IMR-90 (cell line): Measurements from ENCODE around the gene OR7C2. TPM values are rescaled to one million over a fixed set of nuclear protein-coding genes. Genes with fewer than 3 reads are reported as not detected.

Experiments
- ATAC-seq: fragments of 200-7000 bp; cut with Tn5 transposase; 2 replicates; pipeline ENCODE4 v1.9.1; 2020; ENCODE audit warnings: low read depth, mild to moderate bottlenecking, moderate library complexity
- BruUV-seq: library from RNA; stranded (reverse); fragments of 400-500 nt; replicated peaks from 2 replicates; lab custom pipeline; 2021; lab: Mats Ljungman, UMichigan
- CTCF ChIA-PET: fragments of 300-600 bp; formaldehyde crosslinking; extraction: SDS; loops from one replicate; lab custom pipeline; 2021; ENCODE audit warnings: antibody characterized with exemption; lab: Yijun Ruan, JAX
- POLR2A ChIA-PET: fragments of 300-600 bp; sonication (Branson Sonifier 250); formaldehyde crosslinking; loops from one replicate; lab custom pipeline; 2022; ENCODE audit warnings: antibody characterized with exemption; ENCODE audit not compliant: unreplicated experiment; lab: Charles Lee
- DNase-seq: peaks from one replicate; pipeline ENCODE4 v3.0.0; 2013
- H2AFZ ChIP-seq: replicated peaks from 2 replicates; pipeline ENCODE3; 2013; ENCODE audit warnings: low read length, mild to moderate bottlenecking; ENCODE audit not compliant: poor library complexity
- H2AK5ac ChIP-seq: 2 replicates; pipeline ENCODE4 v1.6.1; 2013; ENCODE audit warnings: low read depth, low read length, inconsistent platforms
- H2AK9ac ChIP-seq: replicated peaks from 2 replicates; pipeline ENCODE3; 2013; ENCODE audit warnings: mild to moderate bottlenecking, low read depth, low read length, moderate library complexity; ENCODE audit not compliant: poor library complexity
- H2BK120ac ChIP-seq: 2 replicates; pipeline ENCODE4 v1.6.1; 2013; ENCODE audit warnings: low read depth, low read length, inconsistent platforms
- H2BK15ac ChIP-seq: 3 replicates; pipeline ENCODE4 v1.6.1; 2013; ENCODE audit warnings: low read depth, low read length, inconsistent platforms
- H2BK20ac ChIP-seq: 2 replicates; pipeline ENCODE4 v1.6.1; 2013; ENCODE audit warnings: low read depth, mild to moderate bottlenecking, inconsistent platforms, low read length, moderate library complexity
- H2BK5ac ChIP-seq: 2 replicates; pipeline ENCODE4 v1.6.1; 2013; ENCODE audit warnings: mild to moderate bottlenecking, low read depth, low read length, inconsistent platforms; ENCODE audit not compliant: poor library complexity, severe bottlenecking
- H3K14ac ChIP-seq: replicated peaks from 2 replicates; pipeline ENCODE4 v1.6.1; 2013; ENCODE audit warnings: low read depth, low read length, inconsistent platforms
- H3K18ac ChIP-seq: 2 replicates; pipeline ENCODE4 v1.6.1; 2013; ENCODE audit warnings: low read depth, low read length, control low read depth
- H3K23ac ChIP-seq: 2 replicates; pipeline ENCODE4 v1.6.1; 2013; ENCODE audit warnings: low read depth, low read length, inconsistent platforms
- H3K27ac ChIP-seq: 2 replicates; pipeline ENCODE4 v1.5.1; 2013; ENCODE audit warnings: mild to moderate bottlenecking, control low read depth, low read length; ENCODE audit not compliant: insufficient read depth
- H3K27me3 ChIP-seq: 2 replicates; pipeline ENCODE4 v1.6.1; 2013; ENCODE audit warnings: low read length; ENCODE audit not compliant: control insufficient read depth, insufficient read depth
- H3K36me3 ChIP-seq: 2 replicates; pipeline ENCODE4 v1.6.1; 2013; ENCODE audit warnings: low read length, mixed read lengths; ENCODE audit not compliant: control insufficient read depth, insufficient read depth
- H3K4ac ChIP-seq: 2 replicates; pipeline ENCODE4 v1.6.1; 2013; ENCODE audit warnings: low read depth, low read length, inconsistent platforms
- H3K4me1 ChIP-seq: 2 replicates; pipeline ENCODE4 v1.6.1; 2013; ENCODE audit warnings: low read length, mixed read lengths; ENCODE audit not compliant: control insufficient read depth, insufficient read depth
- H3K4me2 ChIP-seq: 2 replicates; pipeline ENCODE4 v1.6.1; 2013; ENCODE audit warnings: low read depth, mild to moderate bottlenecking, control low read depth, low read length, moderate library complexity
- H3K4me3 ChIP-seq: 2 replicates; pipeline ENCODE4 v1.5.1; 2013; ENCODE audit warnings: low read depth, mild to moderate bottlenecking, control low read depth, low read length, moderate library complexity; ENCODE audit not compliant: insufficient read depth
- H3K56ac ChIP-seq: 2 replicates; pipeline ENCODE4 v1.6.1; 2013; ENCODE audit warnings: low read length, inconsistent platforms; ENCODE audit not compliant: insufficient read depth; ENCODE audit errors: extremely low read depth
- H3K79me1 ChIP-seq, 2 experiments: 2 replicates each; pipeline ENCODE4 v1.6.1; 2013; ENCODE audit warnings: low read length in 2 of 2, inconsistent platforms in 1 of 2, low read depth in 1 of 2
- H3K9ac ChIP-seq: 2 replicates; pipeline ENCODE4 v1.6.1; 2013; ENCODE audit warnings: low read depth, low read length, control low read depth
- H3K9me1 ChIP-seq: 2 replicates; pipeline ENCODE4 v1.6.1; 2013; ENCODE audit warnings: low read length, inconsistent platforms; ENCODE audit not compliant: insufficient read depth
- H3K9me3 ChIP-seq: 2 replicates; pipeline ENCODE4 v1.6.1; 2013; ENCODE audit warnings: low read length; ENCODE audit not compliant: control insufficient read depth, insufficient read depth
- H4K20me1 ChIP-seq: 2 replicates; pipeline ENCODE4 v1.6.1; 2013; ENCODE audit warnings: low read length, inconsistent platforms; ENCODE audit not compliant: insufficient read depth
- H4K5ac ChIP-seq: 2 replicates; pipeline ENCODE4 v1.6.1; 2013; ENCODE audit warnings: mild to moderate bottlenecking, low read depth, low read length, control low read depth
- H4K8ac ChIP-seq, 2 experiments: 2 replicates each; pipeline ENCODE4 v1.6.1; 2013; ENCODE audit warnings: low read depth in 2 of 2, low read length in 2 of 2, control low read depth in 1 of 2, inconsistent platforms in 1 of 2
- H4K91ac ChIP-seq: 2 replicates; pipeline ENCODE4 v1.6.1; 2013; ENCODE audit warnings: low read depth, low read length, inconsistent platforms; ENCODE audit not compliant: insufficient read depth
- MAZ ChIP-seq: IDR thresholded peaks from 2 replicates; pipeline ENCODE4 v1.6.1; 2012; ENCODE audit warnings: low read depth, mild to moderate bottlenecking, low read length, improper control_type of control experiment, moderate library complexity, borderline replicate concordance
- RFX5 ChIP-seq: IDR thresholded peaks from 2 replicates; pipeline ENCODE4 v1.8.0; 2012; ENCODE audit warnings: low read depth, mild to moderate bottlenecking, low read length, moderate library complexity
- WGBS, 2 experiments: methylation state at CpG; one replicate each; pipeline versions ENCODE4 v1.1.5 to v1.1.7; 2013; ENCODE audit warnings: missing lambda C conversion rate in 2 of 2; ENCODE audit not compliant: insufficient read length in 1 of 2; ENCODE audit errors: extremely low coverage in 2 of 2; 5-methylcytosine and 5-hydroxymethylcytosine counted together
- dilution Hi-C: fragments of 300-500 bp; cut with HindIII; formaldehyde crosslinking; loops from one replicate; pipeline ENCODE4 v1.14.3; 2018; ENCODE audit warnings: low sequenced_read_pairs; ENCODE audit not compliant: unreplicated experiment
- in situ Hi-C: fragments of 300-500 bp; cut with MboI; formaldehyde crosslinking; loops from 3 replicates; pipeline ENCODE4 v1.14.3; 2019; ENCODE audit warnings: low sequenced_read_pairs, inconsistent platforms, mixed read lengths
- intact Hi-C: fragments of 100-400 bp; cut with micrococcal nuclease; formaldehyde crosslinking; loops from 2 replicates; pipeline ENCODE4 v1.10.0; 2022
- polyA plus RNA-seq, 3 experiments: library from polyadenylated mRNA; depleted of rRNA; stranded (reverse); fragments of >200 nt; gene quantifications; 2 replicates each; pipeline ENCODE4 v1.2.3, GENCODE V29; 2012; ENCODE audit warnings: low replicate concordance in 1 of 3
- total RNA-seq: library from RNA; depleted of rRNA; stranded (reverse); fragments of >200 nt; gene quantifications from 2 replicates; pipeline ENCODE4 v1.2.3, GENCODE V29; 2012

Gene OR7C2
- total and polyA plus RNA-seq, 2 of the 4 experiments (the other 2 are of a cell fraction), result not detected

GRCh38 chr19:14978161-14978776 lies 37.0 kb downstream of the OR7C2 start:
- no peak overlapping the region for H3K56ac ChIP-seq
- no peak overlapping the region for H2BK120ac ChIP-seq
- no TSS peak for BruUV-seq
- H3K9me1 ChIP-seq, result no peaks in the 10 kb centered on the region
- TF ChIP-seq MAZ (no peak), RFX5 (no peak)
- H4K20me1 ChIP-seq, result no peaks in the 10 kb centered on the region
- no peaks in the 10 kb centered on the region; the same call in 1 of the 2 replicates for H3K27me3 ChIP-seq
- ChIA-PET CTCF (no interaction called here), POLR2A (no interaction called here)
- H2BK5ac ChIP-seq, result no peak overlapping the region
- H4K91ac ChIP-seq, result no peak overlapping the region
- no peaks in the 10 kb centered on the region for H3K4me1 ChIP-seq
- no peak overlapping the region for H3K18ac ChIP-seq
- no peak overlapping the region for H2AK9ac ChIP-seq
- H2BK20ac ChIP-seq, result no peak overlapping the region
- ATAC-seq (no peak), DNase-seq (no peak)
- H3K9ac ChIP-seq, result no peak overlapping the region
- intact Hi-C loops, result no loop called here
- H2BK15ac ChIP-seq, result no peak overlapping the region
- 48% methylated on average over 2 of the region's 6 CpGs; no CpG with 5 or more reads in 1 of the 2 experiments for WGBS, 2 experiments
- H3K36me3 ChIP-seq, result no peaks in the 10 kb centered on the region
- H3K4me2 ChIP-seq, result no peak overlapping the region
- H4K5ac ChIP-seq, result no peak overlapping the region
- dilution Hi-C loops, result no loop called here
- H3K4ac ChIP-seq, result no peak overlapping the region
- no peaks in the 10 kb centered on the region for H3K79me1 ChIP-seq
- H3K23ac ChIP-seq, result no peak overlapping the region
- no peak overlapping the region for H3K27ac ChIP-seq
- in situ Hi-C loops, result no loop called here
- H2AK5ac ChIP-seq, result no peak overlapping the region
- H3K4me3 ChIP-seq, result no peak overlapping the region
- peaks cover 4% of the 10 kb centered on the region; the same call in 1 of the 2 replicates for H3K9me3 ChIP-seq
- H4K8ac ChIP-seq, result no peak overlapping the region
- H3K14ac ChIP-seq, result no peak overlapping the region
- H2AFZ ChIP-seq, result no peak overlapping the region
